ENCODE measurements around the gene MCL1. TPM values are rescaled to one million over a fixed set of nuclear protein-coding genes. Genes with fewer than 3 reads are reported as not detected.

The MCL1 gene
- total and polyA plus RNA-seq, 2 donors (not counting 1 experiment from before 2014, with no cell fraction given) = 219 to 266 TPM

DNA sequence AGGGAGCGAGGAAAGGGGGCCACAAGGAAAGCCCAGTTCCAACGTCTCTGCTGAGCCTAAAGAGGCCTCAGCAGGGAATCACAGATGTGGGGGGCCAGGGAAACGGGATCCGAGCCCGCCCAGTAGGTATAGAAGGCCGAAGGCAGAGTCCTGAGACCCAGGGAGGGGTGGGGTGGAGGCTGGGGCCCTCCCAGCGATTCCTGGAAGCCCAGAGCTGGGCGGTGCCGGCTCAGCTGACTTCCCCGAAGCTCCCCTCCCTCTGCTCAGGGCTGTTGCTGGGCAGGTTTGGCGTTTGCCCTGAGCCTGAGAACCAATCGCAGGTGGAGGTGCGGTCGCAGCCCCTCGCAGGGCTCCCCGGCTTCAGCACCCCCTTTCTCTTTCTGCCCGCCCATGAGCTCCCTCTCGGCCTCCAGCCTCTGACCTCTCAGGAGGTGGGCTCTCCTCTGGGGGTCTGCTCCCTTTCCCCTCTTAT, 17.4 kb downstream of the MCL1 start:
- Histone ChIP-seq H3K4me1 (ENCODE audit: control insufficient read depth in 2 of 2, insufficient read depth in 2 of 2, low read length in 2 of 2) (peaks cover 55 to 68% of the 10 kb centered on the region in 2 donors), H3K4me3 (ENCODE audit: control extremely low read depth in 1 of 5, extremely low read depth in 1 of 5, insufficient read depth in 1 of 5, low read depth in 2 of 5, low read length in 4 of 5) (peak overlapping the region; percentile 63 to 89 (median 80)), H3K4me2 (replicated peaks; ENCODE audit: low read depth, low read length, poor library complexity, severe bottlenecking) (peak overlapping the region; percentile 90), H3K27ac (ENCODE audit: low read length in 2 of 2) (peak overlapping the region; percentile 96 to 99), H3K9me3 (ENCODE audit: control extremely low read depth in 1 of 3, control insufficient read depth in 2 of 3, insufficient read depth in 1 of 3, low read length in 2 of 3) (no peaks in the 10 kb centered on the region), H3K79me2 (ENCODE audit: control insufficient read depth, insufficient read depth, low read length) (peaks cover 36% of the 10 kb centered on the region), H3K9ac (ENCODE audit: low read length) (peak overlapping the region; percentile 93), H2AFZ (ENCODE audit: insufficient read depth, low read depth, low read length, poor library complexity, severe bottlenecking) (peak overlapping the region; percentile 95), H3K36me3 (replicated peaks in 1 of 2; ENCODE audit: control extremely low read depth in 1 of 2, control insufficient read depth in 1 of 2, extremely low read depth in 1 of 2, insufficient read depth in 2 of 2, low read length in 1 of 2) (no peaks in the 10 kb centered on the region), H3K27me3 (replicated peaks in 1 of 4; ENCODE audit: control extremely low read depth in 1 of 4, control insufficient read depth in 3 of 4, insufficient read depth in 4 of 4, low read length in 3 of 4) (no peaks in the 10 kb centered on the region), H4K20me1 (ENCODE audit: control insufficient read depth, insufficient read depth, low read length, poor library complexity, severe bottlenecking) (peaks cover 3% of the 10 kb centered on the region)
- peak; percentile 37 for ATAC-seq (ENCODE audit: low read depth)
- Mint-ChIP-seq H3K27me3 (no peaks in the 10 kb centered on the region), H3K9me3 (ENCODE audit: insufficient read depth) (no peaks in the 10 kb centered on the region), H3K27ac (peak overlapping the region; percentile 98), H3K4me3 (peak overlapping the region; percentile 99), H3K4me1 (peaks cover 59% of the 10 kb centered on the region)
- WGBS (ENCODE audit: insufficient coverage) = 0% methylated on average over 18 of the region's 18 CpGs
- DNase-seq = peak; percentile 90
- intact Hi-C loops (cut with micrococcal nuclease) = loop anchor here (1.0 to 5.0 kb wide), 12 partner anchors 17 to 497 kb away; partner anchors contain the start of genes ARNT, CDC42SE1, CTSS and ENSA
- no peak for TF ChIP-seq EZH2 (IDR thresholded peaks at IDR 0.05; ENCODE audit: borderline replicate concordance, insufficient read depth, low read depth, low read length, poor library complexity, severe bottlenecking)
- TF ChIP-seq, protein P1, sequence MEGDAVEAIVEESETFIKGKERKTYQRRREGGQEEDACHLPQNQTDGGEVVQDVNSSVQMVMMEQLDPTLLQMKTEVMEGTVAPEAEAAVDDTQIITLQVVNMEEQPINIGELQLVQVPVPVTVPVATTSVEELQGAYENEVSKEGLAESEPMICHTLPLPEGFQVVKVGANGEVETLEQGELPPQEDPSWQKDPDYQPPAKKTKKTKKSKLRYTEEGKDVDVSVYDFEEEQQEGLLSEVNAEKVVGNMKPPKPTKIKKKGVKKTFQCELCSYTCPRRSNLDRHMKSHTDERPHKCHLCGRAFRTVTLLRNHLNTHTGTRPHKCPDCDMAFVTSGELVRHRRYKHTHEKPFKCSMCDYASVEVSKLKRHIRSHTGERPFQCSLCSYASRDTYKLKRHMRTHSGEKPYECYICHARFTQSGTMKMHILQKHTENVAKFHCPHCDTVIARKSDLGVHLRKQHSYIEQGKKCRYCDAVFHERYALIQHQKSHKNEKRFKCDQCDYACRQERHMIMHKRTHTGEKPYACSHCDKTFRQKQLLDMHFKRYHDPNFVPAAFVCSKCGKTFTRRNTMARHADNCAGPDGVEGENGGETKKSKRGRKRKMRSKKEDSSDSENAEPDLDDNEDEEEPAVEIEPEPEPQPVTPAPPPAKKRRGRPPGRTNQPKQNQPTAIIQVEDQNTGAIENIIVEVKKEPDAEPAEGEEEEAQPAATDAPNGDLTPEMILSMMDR (IDR thresholded peaks at IDR 0.05) = no peak
- POLR2A ChIA-PET = interaction anchor here (0.6 to 10.3 kb wide), 10 partner anchors 11 to 173 kb away, joined by 3 to 371 read pairs (median 10); partner anchors contain the start of genes ENSA, MCL1 and TARS2
- CTCF ChIA-PET = interaction anchor here (0.7 to 14.8 kb wide), 13 partner anchors 15 to 434 kb away, joined by 3 to 661 read pairs (median 4); partner anchors contain the start of genes ENSA, FALEC, GOLPH3L and MCL1
